ENCODE data around the gene MRTFA.

The MRTFA gene

GRCh38 chr22:40450616-40451015 lies 185.9 kb downstream of the MRTFA start:
- no peak for DNase-seq

GRCh38 chr22:40449676-40450035 lies 186.9 kb downstream of the MRTFA start:
- DNase-seq, result no peak

- DNase-seq, result no peak
Measured at GRCh38 chr22:40446203-40446602, 190.3 kb downstream of the MRTFA start.

- no peak for DNase-seq
Measured at GRCh38 chr22:40444178-40444831, 192.2 kb downstream of the MRTFA start.

- no peak for DNase-seq
Measured at GRCh38 chr22:40443732-40444131, 192.8 kb downstream of the MRTFA start.

GRCh38 chr22:40441761-40442390 lies 194.6 kb downstream of the MRTFA start:
- no peak for DNase-seq

GRCh38 chr22:40436505-40437431 lies 199.8 kb downstream of the MRTFA start:
- peak; percentile 14 for DNase-seq

- no peak for DNase-seq
Measured at GRCh38 chr22:40434745-40435144, 201.8 kb downstream of the MRTFA start.

- DNase-seq, result no peak
Measured at GRCh38 chr22:40434106-40434505, 202.4 kb downstream of the MRTFA start.

- DNase-seq, result no peak
Measured at GRCh38 chr22:40433416-40434090, 203.0 kb downstream of the MRTFA start.

GRCh38 chr22:40432625-40433024 lies 203.9 kb downstream of the MRTFA start:
- DNase-seq, result no peak

GRCh38 chr22:40432157-40432556 lies 204.4 kb downstream of the MRTFA start:
- DNase-seq, result no peak

GRCh38 chr22:40430991-40431390 lies 205.5 kb downstream of the MRTFA start:
- no peak for DNase-seq

GRCh38 chr22:40429481-40429880 lies 207.0 kb downstream of the MRTFA start:
- DNase-seq, result no peak

GRCh38 chr22:40428796-40429195 lies 207.7 kb downstream of the MRTFA start:
- no peak for DNase-seq

GRCh38 chr22:40426594-40427333 lies 209.8 kb downstream of the MRTFA start:
- peak; percentile 30 for DNase-seq

- no peak for DNase-seq
Measured at GRCh38 chr22:40425082-40425481, 211.4 kb downstream of the MRTFA start.

GRCh38 chr22:40423882-40424640 lies 212.5 kb downstream of the MRTFA start:
- DNase-seq, result no peak

- no peak for DNase-seq
Measured at GRCh38 chr22:40423310-40423688, 213.2 kb downstream of the MRTFA start.

GRCh38 chr22:40422558-40423309 lies 213.8 kb downstream of the MRTFA start:
- no peak for DNase-seq

- DNase-seq, result no peak
Measured at GRCh38 chr22:40421941-40422340, 214.6 kb downstream of the MRTFA start.

Data from NCI-H1105 (cell line).